Measurements from ENCODE around the gene RMND5B. TPM values are rescaled to one million over a fixed set of nuclear protein-coding genes. Genes with fewer than 3 reads are reported as not detected.

RMND5B gene
- total RNA-seq, 1 experiment from 2014 or later, result 48.4 TPM

DNA sequence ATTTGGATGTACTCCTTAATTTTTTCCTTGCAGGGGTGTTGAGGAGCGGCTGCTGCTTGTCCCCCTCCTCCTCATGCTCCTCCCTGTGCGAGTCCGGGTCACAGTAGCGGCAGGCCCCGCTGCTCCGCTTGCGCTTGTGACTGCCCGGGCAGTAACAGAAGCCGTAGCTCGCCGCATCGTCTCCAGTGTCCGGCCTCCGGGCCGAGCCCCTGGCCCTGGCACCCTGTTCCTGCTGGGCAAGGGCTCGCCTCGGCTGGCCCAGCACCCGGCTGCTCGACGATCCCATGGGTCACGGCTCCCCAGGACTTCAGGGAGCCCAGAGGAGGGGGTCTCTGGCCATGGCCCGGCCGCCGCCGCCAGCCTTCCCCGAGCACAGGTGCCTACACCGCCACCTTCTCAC is 56.2 kb downstream of the RMND5B start, which contains the start of gene GMCL2:
GMCL2 (minus strand) TSS at position 358 of the 400 bp plus-strand sequence; CDS start at position 286, 72 bp downstream.
- CTCF ChIA-PET, result no interaction called here
- Histone ChIP-seq H3K27me3 (replicated peaks; ENCODE audit: control insufficient read depth, insufficient read depth, low read length) (no peaks in the 10 kb centered on the region), H3K4me1 (no peaks in the 10 kb centered on the region), H3K36me3 (ENCODE audit: control insufficient read depth, insufficient read depth, low read length) (no peaks in the 10 kb centered on the region), H3K9me3 (no peaks in the 10 kb centered on the region), H3K4me3 (ENCODE audit: low read depth, low read length) (no peak within 1 kb of the TSS)
- H3K4me3 Mint-ChIP-seq (ENCODE audit: unreplicated experiment), result no peak within 1 kb of the TSS
- DNase-seq, result no peak
- peaks cover 2% of the 10 kb centered on the region for H3K9me3 Mint-ChIP-seq (ENCODE audit: unreplicated experiment)
- BruUV-seq (replicated peaks), result no TSS peak
- no peak within 1 kb of the TSS for H3K27ac Mint-ChIP-seq (ENCODE audit: unreplicated experiment)
- intact Hi-C loops (cut with micrococcal nuclease; ENCODE audit: unreplicated experiment), result no loop called here
- peaks cover 7% of the 10 kb centered on the region for H3K4me1 Mint-ChIP-seq (ENCODE audit: low read depth, unreplicated experiment)
- TF ChIP-seq, protein P1, sequence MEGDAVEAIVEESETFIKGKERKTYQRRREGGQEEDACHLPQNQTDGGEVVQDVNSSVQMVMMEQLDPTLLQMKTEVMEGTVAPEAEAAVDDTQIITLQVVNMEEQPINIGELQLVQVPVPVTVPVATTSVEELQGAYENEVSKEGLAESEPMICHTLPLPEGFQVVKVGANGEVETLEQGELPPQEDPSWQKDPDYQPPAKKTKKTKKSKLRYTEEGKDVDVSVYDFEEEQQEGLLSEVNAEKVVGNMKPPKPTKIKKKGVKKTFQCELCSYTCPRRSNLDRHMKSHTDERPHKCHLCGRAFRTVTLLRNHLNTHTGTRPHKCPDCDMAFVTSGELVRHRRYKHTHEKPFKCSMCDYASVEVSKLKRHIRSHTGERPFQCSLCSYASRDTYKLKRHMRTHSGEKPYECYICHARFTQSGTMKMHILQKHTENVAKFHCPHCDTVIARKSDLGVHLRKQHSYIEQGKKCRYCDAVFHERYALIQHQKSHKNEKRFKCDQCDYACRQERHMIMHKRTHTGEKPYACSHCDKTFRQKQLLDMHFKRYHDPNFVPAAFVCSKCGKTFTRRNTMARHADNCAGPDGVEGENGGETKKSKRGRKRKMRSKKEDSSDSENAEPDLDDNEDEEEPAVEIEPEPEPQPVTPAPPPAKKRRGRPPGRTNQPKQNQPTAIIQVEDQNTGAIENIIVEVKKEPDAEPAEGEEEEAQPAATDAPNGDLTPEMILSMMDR (IDR thresholded peaks at IDR 0.05; ENCODE audit: insufficient read depth in 1 of 2, low read depth in 1 of 2, low read length in 1 of 2, severe bottlenecking in 1 of 2, unreplicated experiment in 1 of 2), result no peak
- H3K36me3 Mint-ChIP-seq (ENCODE audit: insufficient read depth, unreplicated experiment), result peaks cover 8% of the 10 kb centered on the region
- POLR2A ChIA-PET, result no interaction called here
- no peaks in the 10 kb centered on the region for H3K27me3 Mint-ChIP-seq (ENCODE audit: insufficient read depth, unreplicated experiment)

DNA sequence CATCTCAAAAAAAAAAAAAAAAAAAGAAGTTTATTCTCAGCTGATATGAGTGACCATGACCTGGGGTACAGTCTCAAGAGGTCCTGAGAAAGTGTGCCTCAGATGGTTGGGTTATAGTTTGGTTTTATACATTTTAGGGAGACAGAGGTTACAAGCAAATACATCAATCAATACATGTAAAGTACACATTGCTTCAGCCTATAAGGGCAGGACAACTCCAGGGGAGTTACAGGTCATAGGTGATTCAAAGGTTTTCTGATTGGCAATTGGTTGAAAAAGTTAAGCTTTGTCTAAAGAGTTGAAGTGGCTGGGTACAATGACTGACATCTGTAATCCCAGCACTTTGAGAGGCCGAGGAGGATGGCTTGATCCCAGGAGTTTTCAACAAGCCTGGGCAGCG is 58.6 kb downstream of the RMND5B start:
- Mint-ChIP-seq H3K36me3 (ENCODE audit: insufficient read depth, unreplicated experiment) (peaks cover 8% of the 10 kb centered on the region), H3K27ac (ENCODE audit: unreplicated experiment) (no peak overlapping the region), H3K4me3 (ENCODE audit: unreplicated experiment) (no peak overlapping the region), H3K27me3 (ENCODE audit: insufficient read depth, unreplicated experiment) (peaks cover 5% of the 10 kb centered on the region), H3K4me1 (ENCODE audit: low read depth, unreplicated experiment) (no peaks in the 10 kb centered on the region), H3K9me3 (ENCODE audit: unreplicated experiment) (peaks cover 15% of the 10 kb centered on the region)
- no peak for DNase-seq
- Histone ChIP-seq H3K4me3 (ENCODE audit: low read depth, low read length) (no peak overlapping the region), H3K27me3 (replicated peaks; ENCODE audit: control insufficient read depth, insufficient read depth, low read length) (no peaks in the 10 kb centered on the region), H3K4me1 (no peaks in the 10 kb centered on the region), H3K36me3 (ENCODE audit: control insufficient read depth, insufficient read depth, low read length) (no peaks in the 10 kb centered on the region), H3K9me3 (no peaks in the 10 kb centered on the region)
- ChIA-PET POLR2A (no interaction called here), CTCF (no interaction called here)
- intact Hi-C loops (cut with micrococcal nuclease; ENCODE audit: unreplicated experiment), result no loop called here
- no TSS peak for BruUV-seq (replicated peaks)
- TF ChIP-seq, protein P1 (IDR thresholded peaks at IDR 0.05; ENCODE audit: insufficient read depth in 1 of 2, low read depth in 1 of 2, low read length in 1 of 2, severe bottlenecking in 1 of 2, unreplicated experiment in 1 of 2), result no peak

DNA sequence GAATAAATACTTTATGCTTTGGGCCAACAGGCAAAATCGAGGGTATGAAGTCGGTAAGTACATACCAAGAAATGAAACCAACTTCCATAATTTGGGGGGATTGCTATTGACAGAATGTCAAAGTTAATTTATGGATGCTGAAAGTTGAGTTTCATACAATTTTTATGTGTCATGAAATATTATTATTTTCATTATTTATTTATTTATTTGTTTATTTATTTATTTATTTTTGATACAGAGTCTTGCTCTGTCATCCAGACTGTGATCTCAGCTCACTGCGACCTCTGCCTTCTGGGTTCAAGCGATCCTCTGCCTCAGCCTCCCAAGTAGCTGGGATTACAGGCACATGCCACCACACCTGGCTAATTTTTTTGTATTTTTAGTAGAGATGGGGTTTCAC is 60.8 kb downstream of the RMND5B start:
- DNase-seq, result no peak
- no peak overlapping the region for H3K4me3 ChIP-seq (ENCODE audit: low read depth, low read length)
- intact Hi-C loops (cut with micrococcal nuclease; ENCODE audit: unreplicated experiment), result no loop called here
- no TSS peak for BruUV-seq (replicated peaks)
- H3K36me3 Mint-ChIP-seq (ENCODE audit: insufficient read depth, unreplicated experiment), result peaks cover 8% of the 10 kb centered on the region
- H3K36me3 ChIP-seq (ENCODE audit: control insufficient read depth, insufficient read depth, low read length), result no peaks in the 10 kb centered on the region
- peaks cover 15% of the 10 kb centered on the region for H3K9me3 Mint-ChIP-seq (ENCODE audit: unreplicated experiment)
- CTCF ChIA-PET, result no interaction called here
- no peaks in the 10 kb centered on the region for H3K4me1 Mint-ChIP-seq (ENCODE audit: low read depth, unreplicated experiment)
- H3K27me3 Mint-ChIP-seq (ENCODE audit: insufficient read depth, unreplicated experiment), result peaks cover 7% of the 10 kb centered on the region
- POLR2A ChIA-PET, result no interaction called here
- H3K9me3 ChIP-seq, result no peaks in the 10 kb centered on the region
- H3K4me1 ChIP-seq, result no peaks in the 10 kb centered on the region
- TF ChIP-seq, protein P1 (IDR thresholded peaks at IDR 0.05; ENCODE audit: insufficient read depth in 1 of 2, low read depth in 1 of 2, low read length in 1 of 2, severe bottlenecking in 1 of 2, unreplicated experiment in 1 of 2), result no peak
- no peak overlapping the region for H3K27ac Mint-ChIP-seq (ENCODE audit: unreplicated experiment)
- no peak overlapping the region for H3K4me3 Mint-ChIP-seq (ENCODE audit: unreplicated experiment)
- no peaks in the 10 kb centered on the region for H3K27me3 ChIP-seq (replicated peaks; ENCODE audit: control insufficient read depth, insufficient read depth, low read length)

All from Caco-2 (cell line).